SK-N-MC (cell line): ENCODE data around the gene DCN.

Experiments used
- EZH2 ChIP-seq: fragments of 200-600 bp; sonication (generic); IDR thresholded peaks from one replicate; pipeline ENCODE4 v1.6.1; 2017; ENCODE audit warnings: antibody characterized with exemption
- FOXP2 ChIP-seq: optimal IDR thresholded peaks from 2 replicates; pipeline ENCODE3; 2011; ENCODE audit warnings: mild to moderate bottlenecking, moderate library complexity; ENCODE audit not compliant: insufficient read depth; ENCODE audit errors: extremely low read length, control extremely low read depth
- POLR2AphosphoS5 ChIP-seq: IDR thresholded peaks from 2 replicates; pipeline ENCODE4 v1.6.1; 2012; ENCODE audit warnings: mild to moderate bottlenecking, low read depth, low read length, borderline replicate concordance

- TF ChIP-seq POLR2AphosphoS5 (no peak), EZH2 (no peak), FOXP2 (no peak)
Measured at GRCh38 chr12:91100906-91101305, 81.7 kb downstream of the DCN start.
